GM23248 (cell line): ENCODE measurements around the gene CDH13.

ENCODE experiments used
- EZH2 ChIP-seq: fragments of 200-600 bp; sonication (generic); IDR thresholded peaks from 2 replicates; pipeline ENCODE4 v1.6.1; 2018; ENCODE audit warnings: antibody characterized with exemption, mild to moderate bottlenecking; ENCODE audit not compliant: insufficient read depth, poor library complexity, severe bottlenecking
- EZH2phosphoT487 ChIP-seq: fragments of 200-600 bp; sonication (generic); IDR thresholded peaks from 2 replicates; pipeline ENCODE4 v1.6.1; 2018; ENCODE audit warnings: antibody characterized with exemption, moderate library complexity, mild to moderate bottlenecking, low read depth; ENCODE audit not compliant: insufficient read depth

GRCh38 chr16:82699260-82699659, 72.5 kb downstream of the CDH13 start:
- TF ChIP-seq EZH2phosphoT487: no peak
- TF ChIP-seq EZH2: no peak
